ENCODE measurements around the gene MARCO. TPM values are rescaled to one million over a fixed set of nuclear protein-coding genes. Genes with fewer than 3 reads are reported as not detected.

MARCO gene
- total and polyA plus RNA-seq, 2 donors (not counting 1 experiment from before 2014, with no cell fraction given), result 0.04 TPM; not detected in 1

GRCh38 chr2:118970396-118971135 is 28.6 kb downstream of the MARCO start:
- Mint-ChIP-seq H3K9me3 (ENCODE audit: insufficient read depth) (no peaks in the 10 kb centered on the region), H3K4me3 (no peak overlapping the region), H3K27ac (no peak overlapping the region), H3K27me3 (peaks cover 36% of the 10 kb centered on the region), H3K4me1 (no peaks in the 10 kb centered on the region)
- Histone ChIP-seq H3K4me1 (ENCODE audit: control insufficient read depth in 2 of 2, insufficient read depth in 2 of 2, low read length in 2 of 2) (no peaks in the 10 kb centered on the region), H2AFZ (ENCODE audit: insufficient read depth, low read depth, low read length, poor library complexity, severe bottlenecking) (no peak overlapping the region), H3K36me3 (replicated peaks in 1 of 2; ENCODE audit: control extremely low read depth in 1 of 2, control insufficient read depth in 1 of 2, extremely low read depth in 1 of 2, insufficient read depth in 2 of 2, low read length in 1 of 2) (no peaks in the 10 kb centered on the region), H3K4me3 (ENCODE audit: control extremely low read depth in 1 of 5, extremely low read depth in 1 of 5, insufficient read depth in 1 of 5, low read depth in 2 of 5, low read length in 4 of 5) (no peak overlapping the region), H3K27ac (ENCODE audit: low read length in 2 of 2) (no peak overlapping the region), H4K20me1 (ENCODE audit: control insufficient read depth, insufficient read depth, low read length, poor library complexity, severe bottlenecking) (no peaks in the 10 kb centered on the region), H3K9ac (ENCODE audit: low read length) (no peak overlapping the region), H3K4me2 (replicated peaks; ENCODE audit: low read depth, low read length, poor library complexity, severe bottlenecking) (no peak overlapping the region), H3K9me3 (ENCODE audit: control extremely low read depth in 1 of 3, control insufficient read depth in 2 of 3, insufficient read depth in 1 of 3, low read length in 2 of 3) (peaks cover 0 to 13% (median 0%) of the 10 kb centered on the region in 3 donors), H3K79me2 (ENCODE audit: control insufficient read depth, insufficient read depth, low read length) (no peaks in the 10 kb centered on the region), H3K27me3 (replicated peaks in 1 of 4; ENCODE audit: control extremely low read depth in 1 of 4, control insufficient read depth in 3 of 4, insufficient read depth in 4 of 4, low read length in 3 of 4) (peaks cover 0 to 5% (median 0%) of the 10 kb centered on the region in 4 experiments)
- TF ChIP-seq EZH2 (IDR thresholded peaks at IDR 0.05; ENCODE audit: borderline replicate concordance, insufficient read depth, low read depth, low read length, poor library complexity, severe bottlenecking) (no peak), CTCF (IDR thresholded peaks at IDR 0.05) (no peak)
- 41% methylated on average over 6 of the region's 10 CpGs for WGBS (ENCODE audit: insufficient coverage)
- ATAC-seq (ENCODE audit: low read depth) (no peak), DNase-seq (no peak)
- CTCF ChIA-PET, result no interaction called here
- intact Hi-C loops (cut with micrococcal nuclease), result no loop called here
- POLR2A ChIA-PET, result no interaction called here

All from B cell (primary cell).